NK-92 (cell line): ENCODE measurements around the gene MSRB3.

Experiments used
- DNase-seq: peaks from one replicate; lab custom pipeline; 2025; ENCODE audit not compliant: unreplicated experiment; lab: John Stamatoyannopoulos, UW

The MSRB3 gene

DNA sequence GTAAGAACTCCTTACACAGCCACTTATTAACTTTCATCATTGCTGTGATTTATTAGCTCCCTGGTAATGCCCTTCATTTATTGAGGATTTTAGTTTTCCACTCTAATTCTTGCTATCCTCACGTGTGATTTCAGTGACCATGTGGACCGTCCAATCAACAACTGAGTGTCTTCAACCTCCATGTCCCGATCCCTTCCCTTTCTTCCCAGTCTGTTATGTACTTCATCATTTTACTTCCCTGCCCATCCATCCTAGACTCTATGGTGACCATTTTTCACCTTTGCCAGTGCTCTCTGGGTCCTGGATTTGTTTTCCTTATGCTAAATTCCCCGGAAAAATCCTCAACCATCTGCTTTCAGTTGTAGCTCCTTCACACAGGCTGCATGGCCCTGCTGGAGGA lies 111.0 kb downstream of the MSRB3 start:
- no peak for DNase-seq

DNA sequence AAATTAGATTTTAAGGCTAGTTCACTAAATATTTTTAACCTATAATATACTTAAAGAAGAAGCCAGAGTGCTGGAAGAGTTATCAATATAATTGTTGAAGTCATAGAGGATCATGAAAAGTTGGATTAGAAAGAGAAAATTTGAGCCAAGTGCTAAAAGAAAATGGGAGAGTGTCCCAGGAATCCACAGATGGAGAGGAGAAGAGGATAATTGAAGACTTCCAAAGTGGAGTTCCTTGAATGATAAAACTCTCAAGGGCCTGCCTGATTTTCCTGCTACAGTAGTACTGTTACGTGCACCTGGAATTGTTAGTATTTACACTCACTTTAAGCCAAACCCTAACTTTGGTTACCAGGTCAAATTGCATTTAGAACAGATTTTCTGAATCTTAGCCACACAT lies 113.2 kb downstream of the MSRB3 start:
- DNase-seq = no peak

DNA sequence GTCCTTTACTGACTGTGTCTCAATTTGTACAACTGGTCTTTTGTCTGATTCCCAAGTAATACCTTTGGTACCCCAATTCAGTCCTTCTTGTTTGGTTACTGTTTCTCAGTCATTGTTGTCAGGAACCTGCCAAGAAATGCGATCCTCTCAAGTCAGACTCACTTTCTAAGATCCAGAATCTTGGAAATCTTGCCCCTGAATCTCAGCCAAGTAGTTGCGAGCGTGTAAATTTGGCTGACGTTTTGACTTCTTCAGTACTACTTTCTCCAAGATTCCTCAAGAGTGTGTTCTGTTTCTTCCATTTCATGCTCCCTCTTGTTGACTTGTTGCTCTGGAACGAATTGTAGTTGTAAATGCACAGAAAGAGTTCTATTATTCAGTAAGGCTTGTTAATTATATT lies 114.0 kb downstream of the MSRB3 start:
- no peak for DNase-seq

DNA sequence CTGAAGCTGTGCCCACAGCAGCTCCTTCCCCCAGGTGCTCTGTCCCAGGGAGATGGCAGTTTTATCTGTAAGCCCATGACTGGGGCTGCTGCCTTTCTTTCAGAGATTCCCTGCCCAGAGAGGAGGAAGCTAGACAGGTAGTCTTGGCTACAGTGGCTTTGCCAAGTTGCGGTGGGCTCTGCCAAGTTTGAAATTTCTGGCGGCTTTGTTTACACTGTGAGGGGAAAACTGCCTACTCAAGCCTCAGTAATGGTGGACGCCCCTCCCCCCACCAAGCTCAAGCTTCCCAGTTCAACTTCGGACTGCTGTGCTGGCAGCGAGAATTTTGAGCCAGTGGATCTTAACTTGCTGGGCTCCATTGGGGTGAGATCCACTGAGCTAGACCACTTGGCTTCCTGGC lies 124.7 kb downstream of the MSRB3 start:
- no peak for DNase-seq

DNA sequence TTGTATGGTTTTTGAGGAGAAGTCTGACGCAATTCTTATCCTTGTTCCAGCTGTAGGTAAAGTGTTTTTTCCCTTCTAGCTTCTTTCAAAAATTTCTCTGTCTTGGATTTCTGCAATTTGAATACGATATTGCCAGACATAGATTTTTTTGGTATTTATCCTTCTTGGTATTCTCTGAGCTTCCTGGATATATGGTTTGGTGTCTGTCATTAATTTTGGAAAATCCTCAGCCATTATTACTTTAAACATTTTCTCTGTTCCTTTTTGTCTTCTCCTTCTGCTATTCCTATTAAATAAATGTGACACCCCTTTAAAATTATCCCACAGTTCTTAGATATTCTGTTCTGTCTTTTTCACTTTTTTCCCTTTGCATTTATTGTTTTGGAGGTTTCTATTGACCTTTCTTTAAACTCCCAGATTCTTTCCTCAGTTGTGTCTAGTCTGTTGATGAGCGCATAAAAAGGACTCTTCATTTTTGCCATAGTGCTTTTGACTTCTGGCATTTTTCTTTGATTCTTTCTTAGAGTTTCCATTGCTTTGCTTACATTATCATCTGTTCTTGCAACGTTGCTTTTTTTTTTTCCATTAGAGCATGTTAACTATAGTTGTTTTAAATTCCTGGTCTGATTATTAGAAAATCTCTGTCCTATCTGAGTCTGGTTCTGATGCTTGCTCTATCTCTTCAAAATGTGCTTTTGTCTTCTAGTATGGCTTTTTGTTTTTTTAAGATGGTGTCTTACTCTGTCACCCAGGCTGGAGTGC lies 129.1 kb downstream of the MSRB3 start:
- no peak for DNase-seq

DNA sequence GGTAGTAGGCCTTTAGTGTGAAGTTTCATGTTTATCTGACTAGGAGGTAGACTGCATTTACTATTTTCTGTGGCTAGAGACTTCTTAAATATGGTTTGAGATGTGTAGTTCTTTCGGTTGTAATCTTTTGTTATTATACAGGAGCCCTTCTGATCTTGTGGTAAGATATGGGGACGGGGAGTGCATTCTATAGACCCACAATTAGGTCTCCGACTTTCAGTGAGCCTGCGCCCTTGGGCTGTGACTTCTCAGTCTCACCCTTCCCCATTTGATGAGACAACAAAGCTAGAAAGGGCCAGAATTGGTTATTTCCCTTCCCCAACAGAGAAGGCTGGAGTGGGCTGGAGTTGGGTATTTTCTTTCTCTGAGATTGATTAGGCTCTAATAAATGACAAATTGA lies 130.0 kb downstream of the MSRB3 start:
- DNase-seq = no peak

DNA sequence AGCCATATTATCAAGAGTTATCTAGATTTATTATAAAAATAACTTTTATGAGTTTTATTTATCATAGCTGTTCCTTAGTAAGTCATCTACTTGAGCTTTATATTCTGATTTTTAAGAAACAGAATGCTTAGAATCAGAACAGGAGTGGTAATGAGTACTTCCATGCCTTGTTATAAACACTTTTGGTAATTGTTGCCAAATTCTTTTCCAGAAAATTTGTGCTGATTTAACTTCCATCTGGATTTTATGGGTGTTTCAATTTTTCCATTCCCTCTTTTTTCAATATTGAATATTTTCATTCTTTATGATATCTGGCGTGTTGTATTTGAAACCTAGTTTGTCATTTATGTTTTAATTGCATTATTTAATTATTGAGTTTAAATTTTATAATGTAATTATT lies 131.2 kb downstream of the MSRB3 start:
- no peak for DNase-seq

DNA sequence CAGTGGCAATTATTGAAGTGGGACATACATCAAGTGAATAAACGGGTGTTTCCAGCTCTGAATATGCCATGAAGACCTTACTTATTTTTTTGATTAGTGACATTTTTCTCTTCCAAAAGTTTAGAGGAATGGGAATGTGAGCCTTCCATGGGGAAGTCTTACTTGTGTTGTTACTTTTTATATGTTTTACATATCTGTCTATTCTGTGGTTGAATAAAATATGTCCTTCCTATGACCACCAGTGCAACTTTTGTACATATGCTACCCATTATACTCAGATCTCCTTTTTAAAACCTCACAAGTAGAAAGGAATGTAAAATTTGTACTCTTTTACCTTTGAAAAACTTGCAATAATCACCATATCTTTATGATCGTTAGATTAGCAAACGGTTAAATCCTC lies 132.7 kb downstream of the MSRB3 start:
- no peak for DNase-seq

DNA sequence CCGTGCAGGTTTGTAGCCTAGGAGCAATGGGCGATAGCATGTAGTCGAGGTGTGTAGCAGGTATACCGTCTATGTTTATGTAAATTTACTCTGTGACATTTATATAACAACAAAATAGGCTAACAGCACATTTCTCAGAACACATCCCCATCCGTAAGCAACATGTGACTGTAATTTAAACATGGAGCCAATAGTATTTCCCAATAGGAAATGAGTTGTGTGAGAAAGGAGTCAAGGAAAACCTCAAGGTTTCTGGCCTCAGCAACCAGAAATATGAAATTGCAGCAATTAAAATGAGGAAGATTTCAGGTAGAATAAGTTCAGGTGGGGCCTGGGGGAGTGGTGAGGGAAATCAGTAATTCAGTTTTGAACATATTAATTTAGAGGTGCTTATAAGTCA lies 136.0 kb downstream of the MSRB3 start:
- no peak for DNase-seq

DNA sequence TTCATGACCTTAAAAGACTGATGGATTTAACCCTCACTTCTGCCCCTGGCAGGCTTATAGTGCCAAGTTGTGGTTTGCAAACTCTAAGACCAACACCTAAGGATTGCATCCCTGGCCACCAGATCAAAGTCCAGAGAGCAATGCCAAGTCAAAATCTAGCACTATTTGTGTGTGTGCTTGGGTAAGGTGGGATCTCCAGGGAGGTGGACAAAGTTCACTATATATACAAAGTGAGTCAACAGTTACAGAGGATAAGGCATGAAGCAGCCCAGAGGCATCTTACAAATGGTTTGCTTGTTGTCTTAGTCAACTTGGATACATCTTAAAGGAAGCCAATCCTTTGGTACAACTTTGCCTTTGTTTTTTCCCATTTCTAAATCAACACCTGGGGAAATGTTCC lies 137.3 kb downstream of the MSRB3 start:
- DNase-seq = no peak

DNA sequence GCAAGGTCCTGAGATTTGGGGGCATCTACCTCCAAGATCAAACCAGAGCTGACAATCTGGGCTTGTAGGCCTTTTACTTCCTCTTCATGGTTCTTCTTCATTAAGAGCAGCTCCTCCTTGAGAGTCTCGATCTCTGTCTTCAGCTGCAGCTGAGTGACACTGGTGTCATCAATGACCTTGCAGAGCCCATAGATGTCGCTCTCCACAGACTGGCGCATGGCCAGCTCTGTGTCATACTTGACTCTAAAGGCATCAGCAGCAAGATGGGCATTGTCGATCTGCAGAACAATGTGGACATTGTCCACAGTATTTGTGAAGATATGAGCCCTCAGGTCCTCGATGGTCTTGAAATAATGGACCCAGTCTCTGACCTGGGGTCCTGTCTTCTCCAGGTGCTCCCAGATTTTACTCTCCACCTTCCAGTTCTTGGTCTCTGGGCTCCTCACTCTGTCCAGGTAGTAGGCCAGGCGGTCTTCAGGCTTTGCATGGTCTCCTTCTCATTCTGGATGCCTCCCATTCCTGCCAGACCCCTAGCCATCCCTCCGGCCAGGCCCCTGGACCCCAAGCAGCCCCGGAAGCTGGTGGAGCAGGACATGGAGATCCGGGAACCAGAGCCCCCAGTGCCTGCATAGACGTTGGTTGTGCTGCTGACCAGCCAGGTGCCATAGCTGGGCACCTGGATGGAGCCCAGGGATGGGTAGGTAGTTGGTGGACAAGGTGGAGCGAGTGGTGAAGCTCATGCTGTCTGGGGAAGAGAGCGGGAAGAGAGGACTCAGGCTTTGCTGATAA lies 141.0 kb downstream of the MSRB3 start:
- DNase-seq = no peak

DNA sequence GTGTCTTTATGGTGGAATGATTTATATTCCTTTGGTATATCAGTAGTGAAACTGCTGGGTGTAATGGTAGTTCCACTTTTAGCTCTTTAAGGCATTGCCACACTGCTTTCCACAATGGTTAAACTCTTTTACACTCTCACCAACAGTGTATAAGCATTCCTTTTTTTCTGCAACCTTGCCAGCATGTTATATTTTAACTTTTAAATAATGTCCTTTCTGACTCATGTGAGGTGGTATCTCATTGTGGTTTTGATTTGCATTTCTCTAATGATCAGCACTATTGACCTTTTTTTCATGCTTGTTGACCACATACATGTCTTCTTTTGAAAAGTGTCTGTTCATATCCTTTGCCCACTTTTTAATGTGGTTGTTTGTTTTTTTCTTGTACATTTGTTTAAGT lies 142.5 kb downstream of the MSRB3 start:
- DNase-seq = no peak

DNA sequence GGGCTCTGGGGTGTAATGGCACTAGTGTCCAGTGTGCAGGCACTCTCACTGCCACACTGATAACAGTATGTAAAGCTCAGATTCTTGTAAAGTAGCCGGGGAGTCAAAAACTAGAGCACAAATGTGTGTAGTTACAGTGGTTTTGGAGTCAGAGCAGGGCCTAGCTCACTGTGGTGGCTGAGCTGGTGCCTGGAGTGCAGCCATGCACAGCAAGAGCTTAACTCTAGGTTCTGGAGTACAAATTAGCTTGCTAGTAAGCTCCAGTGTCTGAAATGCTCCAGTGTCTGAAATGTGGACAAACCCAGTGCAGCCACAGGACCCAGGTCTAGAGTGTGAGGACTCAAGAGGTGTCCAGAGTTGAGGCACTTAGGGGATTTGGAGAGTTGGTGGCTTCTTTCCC lies 149.2 kb downstream of the MSRB3 start:
- DNase-seq = no peak

DNA sequence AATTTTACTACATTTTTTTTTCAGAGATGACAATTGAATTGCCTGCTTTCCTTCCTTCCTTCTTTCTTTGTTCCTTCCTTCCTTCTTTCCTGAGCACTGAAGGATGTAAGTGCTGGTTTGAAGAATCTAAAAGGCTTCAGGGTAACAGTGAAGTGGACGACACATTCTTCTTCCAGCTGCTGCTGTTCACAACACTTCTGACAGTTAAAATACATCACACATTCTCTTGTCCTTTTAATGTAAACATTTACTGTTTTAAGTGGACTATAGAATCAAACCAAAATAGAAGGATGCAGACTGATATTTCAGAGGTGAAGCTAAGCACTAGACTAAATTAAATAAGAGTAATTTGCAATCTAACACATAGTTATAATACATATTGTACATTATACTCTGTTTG lies 151.5 kb downstream of the MSRB3 start:
- no peak for DNase-seq

DNA sequence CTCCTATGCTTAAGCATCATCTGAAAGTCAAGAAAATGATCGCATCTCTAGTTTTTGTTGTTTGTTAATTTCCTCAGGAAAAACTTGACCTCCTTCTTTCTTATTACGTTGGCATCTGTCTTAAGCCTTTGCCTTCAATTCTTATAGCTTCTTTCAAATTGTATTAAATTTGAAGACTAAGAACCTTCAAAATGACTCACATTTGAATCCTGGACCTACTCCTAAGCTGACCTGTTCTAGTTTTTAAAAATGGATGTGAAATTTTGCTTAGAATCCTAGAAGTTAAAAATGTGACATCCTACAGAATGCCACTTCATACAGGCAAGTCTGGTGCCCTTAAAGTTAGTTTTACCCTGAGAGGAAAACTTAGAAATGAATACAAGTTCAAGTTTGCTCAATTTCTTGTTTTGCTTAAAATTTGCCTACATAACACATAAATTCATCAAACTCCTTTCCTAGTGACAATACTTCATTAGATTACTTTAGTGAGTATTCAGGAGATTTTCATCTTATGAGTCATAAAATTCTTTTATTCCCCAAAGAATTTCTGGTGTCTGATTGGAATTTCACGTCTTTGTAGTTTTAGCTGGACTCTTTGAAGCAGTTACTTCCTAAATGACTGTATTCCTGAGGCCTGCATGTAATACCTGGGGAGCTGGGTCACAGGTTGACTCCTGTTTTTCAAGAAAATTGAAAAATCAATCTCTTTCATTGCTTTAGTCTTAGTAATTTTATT lies 152.3 kb downstream of the MSRB3 start:
- no peak for DNase-seq

DNA sequence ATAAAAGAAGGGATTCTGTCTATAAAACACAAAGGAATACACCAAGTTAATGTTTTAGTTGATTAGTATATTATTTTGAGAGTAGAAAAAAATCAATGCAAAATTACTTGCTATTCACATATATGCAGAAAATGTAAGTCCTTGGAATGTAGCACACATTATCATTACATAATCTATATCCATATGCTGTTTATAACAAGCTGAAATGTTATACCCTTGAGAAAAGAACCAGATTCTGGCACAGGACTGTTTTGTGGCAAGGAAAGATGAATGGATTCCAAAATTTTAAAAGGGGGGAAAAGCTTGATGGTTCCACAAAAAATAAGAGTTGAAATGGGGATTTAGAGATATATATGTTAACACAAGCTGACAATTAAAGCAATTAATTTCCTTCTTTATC lies 153.6 kb downstream of the MSRB3 start:
- DNase-seq = no peak

DNA sequence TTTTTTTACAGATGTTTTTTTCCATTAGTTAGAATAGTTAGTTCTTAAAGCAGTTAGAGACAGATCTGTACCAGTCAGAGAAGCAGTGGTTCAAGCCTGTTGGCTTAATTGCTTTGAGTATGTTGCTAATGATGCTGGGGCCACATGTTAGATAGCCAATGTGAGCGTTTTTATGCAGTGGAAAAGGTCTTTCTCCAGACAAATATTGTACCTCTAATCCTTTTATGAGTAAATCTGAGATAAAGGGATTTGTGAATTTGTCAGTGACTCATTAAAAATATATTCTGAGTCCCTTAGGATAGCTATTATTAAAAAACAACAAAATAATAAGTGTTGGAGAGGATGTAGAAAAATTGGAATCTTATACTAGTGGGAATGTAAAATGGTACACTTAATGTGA lies 154.2 kb downstream of the MSRB3 start:
- no peak for DNase-seq

DNA sequence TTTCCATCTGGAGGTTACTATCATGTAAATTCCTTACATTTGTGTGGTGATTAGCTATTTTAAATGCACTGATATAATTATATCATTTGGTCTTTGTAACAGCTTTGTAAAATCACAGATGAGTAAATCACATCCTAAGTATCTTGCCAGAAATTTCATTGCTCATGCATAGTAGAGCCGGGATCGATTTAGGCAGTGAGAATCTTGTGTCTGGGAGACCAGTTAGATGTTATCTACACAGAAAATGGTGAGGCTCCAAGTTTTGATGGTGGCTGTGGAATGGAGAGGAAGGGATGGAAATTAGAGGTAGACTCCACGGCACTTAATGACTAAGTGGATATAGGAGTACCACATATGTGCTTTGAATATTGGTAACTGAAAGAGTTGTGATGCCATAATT lies 156.3 kb downstream of the MSRB3 start:
- DNase-seq = no peak

DNA sequence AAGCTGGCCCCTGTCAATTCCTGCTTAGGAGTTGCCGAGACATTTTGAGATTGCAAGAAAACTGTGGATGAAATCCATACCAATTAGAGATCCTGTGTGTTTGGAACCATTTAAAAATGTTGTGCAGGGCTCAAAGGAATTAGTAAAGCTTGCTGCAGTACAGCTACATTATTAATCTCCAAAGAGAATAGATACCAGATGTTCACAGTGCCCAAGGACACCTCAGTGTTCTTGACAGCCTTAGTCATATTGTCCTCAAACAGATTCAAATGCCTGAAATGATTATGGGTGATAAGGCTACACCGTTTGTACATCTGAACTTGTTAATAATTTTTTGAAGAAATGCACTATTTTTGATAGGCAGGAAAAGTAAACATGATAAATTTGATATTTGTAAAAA lies 164.6 kb downstream of the MSRB3 start:
- DNase-seq = no peak

DNA sequence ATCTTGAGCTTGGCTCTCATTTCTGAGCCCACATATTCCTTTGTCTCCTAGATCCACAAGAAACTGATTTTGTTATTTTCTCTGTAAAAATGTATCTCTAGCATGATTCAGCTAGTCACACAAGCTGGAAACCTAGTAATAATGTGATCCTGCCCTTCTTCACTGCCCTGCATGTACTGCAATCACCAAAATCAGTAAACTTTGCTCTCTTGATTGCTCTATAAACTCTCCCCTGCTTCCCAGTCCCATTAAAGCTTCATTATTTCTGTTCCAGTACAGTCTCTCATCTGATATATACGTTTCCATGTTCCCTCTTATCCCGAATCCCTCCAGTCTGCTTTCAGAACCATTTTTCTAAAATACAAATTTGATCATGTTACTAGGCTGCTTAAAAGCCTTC lies 166.5 kb downstream of the MSRB3 start:
- DNase-seq = no peak

DNA sequence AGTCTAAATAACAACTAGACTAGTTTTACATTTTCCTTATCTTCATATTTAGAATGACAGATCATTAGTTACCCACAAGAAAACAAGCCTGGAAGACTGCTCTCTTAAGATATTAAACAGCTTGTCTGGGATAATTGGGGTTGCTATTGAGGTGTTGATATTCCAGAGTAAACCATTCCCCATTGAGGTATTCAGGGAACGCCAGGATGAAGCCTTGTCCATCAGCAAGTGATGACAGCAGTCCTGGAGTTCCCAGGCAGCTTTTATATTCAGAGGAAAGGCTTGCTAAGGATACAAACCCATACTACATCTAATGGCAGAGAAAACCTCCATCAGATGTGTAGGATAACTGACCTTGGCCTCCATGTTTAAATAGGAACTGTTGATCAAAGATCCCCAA lies 168.4 kb downstream of the MSRB3 start:
- DNase-seq = no peak

DNA sequence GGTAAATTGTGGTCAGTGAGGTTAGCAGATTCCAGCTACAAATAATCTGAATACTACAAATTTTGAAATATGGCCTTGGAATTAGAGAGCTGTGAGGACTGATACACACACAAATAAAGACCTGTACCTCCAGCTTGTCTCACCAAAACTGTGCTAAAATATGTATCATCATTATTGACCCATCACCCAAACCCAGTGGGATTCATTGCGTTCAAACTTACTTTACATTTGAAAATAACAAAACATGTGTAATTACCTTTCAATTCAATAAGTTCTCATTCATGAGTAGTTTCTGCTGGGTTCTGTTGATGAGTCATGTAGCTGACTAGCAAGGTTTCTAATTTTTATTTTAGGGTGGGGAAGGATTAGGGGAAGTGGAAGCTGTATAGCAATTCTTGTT lies 170.9 kb downstream of the MSRB3 start:
- no peak for DNase-seq
